ENCODE measurements around the gene FARP1.

FARP1 gene

DNA sequence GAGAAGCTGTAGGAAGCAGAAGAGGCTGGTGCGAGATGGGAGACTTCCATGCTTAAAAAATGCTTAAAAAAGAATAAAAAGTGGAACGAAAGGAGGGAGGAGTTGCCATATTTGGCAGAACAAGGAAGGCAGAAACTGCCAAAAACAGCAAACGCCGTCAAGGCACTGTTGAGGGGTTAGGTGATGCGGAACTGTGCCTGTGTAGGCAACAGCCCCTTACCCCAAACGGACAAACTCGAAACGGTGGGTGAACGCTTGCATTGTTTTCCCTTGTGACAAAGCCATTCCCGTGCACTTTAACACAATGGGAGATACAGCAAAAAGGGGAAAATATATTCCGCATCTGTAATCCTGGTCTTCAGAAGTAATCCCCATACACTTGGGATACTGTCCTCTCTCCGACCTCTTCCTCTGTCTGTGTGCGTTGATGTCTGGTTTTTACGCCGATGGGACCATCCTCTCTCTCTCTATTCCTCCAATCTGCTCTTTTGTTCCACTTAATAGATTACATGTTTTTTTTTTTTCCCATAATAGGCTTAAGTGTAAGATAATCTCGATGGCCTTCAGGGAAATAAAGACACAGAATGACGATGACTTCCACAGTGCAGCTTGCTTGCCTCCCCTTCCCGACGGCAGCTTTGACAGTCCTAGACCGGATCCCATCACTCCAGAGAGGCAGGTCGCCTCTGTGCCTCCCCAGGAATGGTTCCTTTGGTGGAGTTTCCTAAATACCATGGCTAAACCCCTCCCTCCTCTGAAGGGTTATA lies 166.9 kb downstream of the FARP1 start:
- no peaks in the 10 kb centered on the region for H3K27me3 ChIP-seq (ENCODE audit: insufficient read depth, poor library complexity, severe bottlenecking)
- ATAC-seq (ENCODE audit: low read depth) (no peak), DNase-seq (ENCODE audit: low spot score) (no peak)
- H3K9me3 ChIP-seq (ENCODE audit: severe bottlenecking) = no peaks in the 10 kb centered on the region
- H3K27ac ChIP-seq (ENCODE audit: poor library complexity, severe bottlenecking) = no peak overlapping the region
- no peaks in the 10 kb centered on the region for H3K4me1 ChIP-seq (ENCODE audit: insufficient read depth, poor library complexity, severe bottlenecking)
- H3K36me3 ChIP-seq (ENCODE audit: low read depth) = no peaks in the 10 kb centered on the region
- TF ChIP-seq, protein P1, sequence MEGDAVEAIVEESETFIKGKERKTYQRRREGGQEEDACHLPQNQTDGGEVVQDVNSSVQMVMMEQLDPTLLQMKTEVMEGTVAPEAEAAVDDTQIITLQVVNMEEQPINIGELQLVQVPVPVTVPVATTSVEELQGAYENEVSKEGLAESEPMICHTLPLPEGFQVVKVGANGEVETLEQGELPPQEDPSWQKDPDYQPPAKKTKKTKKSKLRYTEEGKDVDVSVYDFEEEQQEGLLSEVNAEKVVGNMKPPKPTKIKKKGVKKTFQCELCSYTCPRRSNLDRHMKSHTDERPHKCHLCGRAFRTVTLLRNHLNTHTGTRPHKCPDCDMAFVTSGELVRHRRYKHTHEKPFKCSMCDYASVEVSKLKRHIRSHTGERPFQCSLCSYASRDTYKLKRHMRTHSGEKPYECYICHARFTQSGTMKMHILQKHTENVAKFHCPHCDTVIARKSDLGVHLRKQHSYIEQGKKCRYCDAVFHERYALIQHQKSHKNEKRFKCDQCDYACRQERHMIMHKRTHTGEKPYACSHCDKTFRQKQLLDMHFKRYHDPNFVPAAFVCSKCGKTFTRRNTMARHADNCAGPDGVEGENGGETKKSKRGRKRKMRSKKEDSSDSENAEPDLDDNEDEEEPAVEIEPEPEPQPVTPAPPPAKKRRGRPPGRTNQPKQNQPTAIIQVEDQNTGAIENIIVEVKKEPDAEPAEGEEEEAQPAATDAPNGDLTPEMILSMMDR (IDR thresholded peaks at IDR 0.05; ENCODE audit: poor library complexity, severe bottlenecking) = no peak
- H3K4me3 ChIP-seq (ENCODE audit: severe bottlenecking) = no peak overlapping the region

DNA sequence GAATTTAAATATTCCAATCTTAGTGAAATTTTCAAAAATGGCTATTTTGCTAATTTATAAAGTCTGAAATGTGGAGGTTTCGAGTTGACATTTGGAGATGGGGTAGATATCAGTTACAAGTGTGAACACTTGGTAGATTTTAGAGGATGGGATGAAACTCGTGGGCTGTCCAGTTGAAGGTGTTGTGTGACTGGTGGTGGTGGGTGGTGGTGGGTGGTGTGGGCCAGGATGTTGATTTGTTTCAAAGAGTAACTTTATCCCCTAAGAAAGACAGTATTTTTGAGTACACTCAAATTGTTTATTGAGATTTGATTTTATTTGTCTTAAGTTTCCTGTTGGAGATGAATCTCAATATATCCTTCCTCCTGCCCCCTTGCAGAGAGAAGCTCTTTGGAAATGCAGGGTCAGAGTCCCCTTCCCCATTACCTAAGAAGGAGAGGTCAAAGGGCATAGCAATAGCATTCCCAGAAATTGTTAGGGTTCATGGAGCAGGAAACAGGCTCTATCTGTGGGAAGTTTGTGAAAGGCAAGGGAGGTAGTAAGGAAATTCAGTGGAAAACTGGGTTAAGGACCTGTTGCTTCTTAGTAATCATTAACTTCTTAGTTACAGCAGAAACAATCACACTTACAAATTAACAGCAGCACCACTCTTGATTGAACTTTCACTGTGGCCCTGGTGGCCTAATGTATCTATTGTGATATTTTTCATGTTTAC lies 167.7 kb downstream of the FARP1 start:
- TF ChIP-seq, protein P1 (IDR thresholded peaks at IDR 0.05; ENCODE audit: poor library complexity, severe bottlenecking) = no peak
- DNase-seq (ENCODE audit: low spot score) = no peak

DNA sequence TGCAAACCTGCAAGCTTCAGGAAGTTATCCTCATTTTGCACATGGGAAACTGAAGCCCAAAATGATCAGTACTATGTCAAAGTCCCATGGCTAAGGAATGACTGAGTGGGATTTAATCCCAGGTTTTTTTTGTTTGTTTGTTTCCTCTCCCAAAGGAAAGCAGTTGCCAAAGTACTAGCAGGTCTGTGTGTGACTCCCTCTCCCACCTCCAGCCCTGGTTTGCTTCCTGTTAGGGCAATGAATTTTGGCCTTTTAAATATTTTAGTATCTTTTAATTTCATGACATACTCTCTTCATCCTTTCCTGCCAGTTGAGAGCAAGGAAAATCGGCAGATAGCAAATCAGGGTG lies 168.3 kb downstream of the FARP1 start:
- TF ChIP-seq, protein P1 (IDR thresholded peaks at IDR 0.05; ENCODE audit: poor library complexity, severe bottlenecking) = no peak
- ATAC-seq (ENCODE audit: low read depth) = no peak
- H3K27ac ChIP-seq (ENCODE audit: poor library complexity, severe bottlenecking) = no peak overlapping the region

More for the DNA sequence above, 167.7 kb downstream of the FARP1 start:
- no peaks in the 10 kb centered on the region for H3K9me3 ChIP-seq (ENCODE audit: severe bottlenecking)
- H3K27ac ChIP-seq (ENCODE audit: poor library complexity, severe bottlenecking) = no peak overlapping the region
- H3K4me3 ChIP-seq (ENCODE audit: severe bottlenecking) = no peak overlapping the region
- ATAC-seq (ENCODE audit: low read depth) = no peak
- H3K36me3 ChIP-seq (ENCODE audit: low read depth) = no peaks in the 10 kb centered on the region
- H3K27me3 ChIP-seq (ENCODE audit: insufficient read depth, poor library complexity, severe bottlenecking) = no peaks in the 10 kb centered on the region
- no peaks in the 10 kb centered on the region for H3K4me1 ChIP-seq (ENCODE audit: insufficient read depth, poor library complexity, severe bottlenecking)

DNA sequence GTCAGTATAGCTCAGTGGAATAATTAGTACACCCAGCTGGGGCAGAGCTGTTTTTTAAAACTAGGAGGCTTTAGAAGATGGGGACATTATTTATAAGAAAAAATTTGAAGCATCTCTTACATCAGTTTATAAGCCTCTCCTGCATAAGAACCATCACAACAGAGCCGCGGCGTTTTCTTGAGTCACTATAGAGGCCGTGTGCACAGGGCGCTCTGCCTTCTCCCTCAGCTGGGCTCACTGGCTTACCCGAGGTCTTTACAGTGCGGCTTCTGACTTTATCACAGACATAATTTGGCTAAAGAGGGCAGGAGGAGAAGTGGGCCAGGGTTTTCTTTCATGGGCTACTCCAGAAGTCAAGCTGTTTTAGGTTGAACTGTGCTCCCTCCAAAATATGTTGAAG lies 169.7 kb downstream of the FARP1 start:
- H3K27me3 ChIP-seq (ENCODE audit: insufficient read depth, poor library complexity, severe bottlenecking) = no peaks in the 10 kb centered on the region
- no peak overlapping the region for H3K27ac ChIP-seq (ENCODE audit: poor library complexity, severe bottlenecking)
- no peaks in the 10 kb centered on the region for H3K36me3 ChIP-seq (ENCODE audit: low read depth)
- no peak for ATAC-seq (ENCODE audit: low read depth)
- DNase-seq (ENCODE audit: low spot score) = no peak
- no peaks in the 10 kb centered on the region for H3K4me1 ChIP-seq (ENCODE audit: insufficient read depth, poor library complexity, severe bottlenecking)
- H3K4me3 ChIP-seq (ENCODE audit: severe bottlenecking) = no peak overlapping the region
- H3K9me3 ChIP-seq (ENCODE audit: severe bottlenecking) = no peaks in the 10 kb centered on the region
- TF ChIP-seq, protein P1 (IDR thresholded peaks at IDR 0.05; ENCODE audit: poor library complexity, severe bottlenecking) = no peak

More for the DNA sequence above, 168.3 kb downstream of the FARP1 start:
- H3K36me3 ChIP-seq (ENCODE audit: low read depth) = no peaks in the 10 kb centered on the region
- H3K9me3 ChIP-seq (ENCODE audit: severe bottlenecking) = no peaks in the 10 kb centered on the region
- H3K4me3 ChIP-seq (ENCODE audit: severe bottlenecking) = no peak overlapping the region
- no peaks in the 10 kb centered on the region for H3K4me1 ChIP-seq (ENCODE audit: insufficient read depth, poor library complexity, severe bottlenecking)
- DNase-seq (ENCODE audit: low spot score) = no peak
- no peaks in the 10 kb centered on the region for H3K27me3 ChIP-seq (ENCODE audit: insufficient read depth, poor library complexity, severe bottlenecking)

All from RWPE2 (cell line).